NCI-H524 (cell line): ENCODE measurements around the gene GPR156.
"Not testable (repeated sequence)": the region's sequence is repeated elsewhere in the genome, so short reads cannot be mapped to it uniquely, and the experiment has no call there.

Source experiments
- DNase-seq, 2 experiments: peaks; one replicate each; lab custom pipeline; 2025; lab: John Stamatoyannopoulos, UW

GPR156 gene

GRCh38 chr3:120284747-120285507 is at the start of gene GPR156:
GPR156 (minus strand) TSS chr3:120285222; CDS start chr3:120244098, 41,124 bp downstream.
- DNase-seq = no peak

GRCh38 chr3:120332646-120333045 is 47.6 kb upstream of the GPR156 start:
- no peak for DNase-seq

GRCh38 chr3:120331076-120331475 is 46.1 kb upstream of the GPR156 start:
- DNase-seq = no peak

- no peak for DNase-seq
Observed at GRCh38 chr3:120326784-120327183, 41.8 kb upstream of the GPR156 start.

- DNase-seq = no peak
Observed at GRCh38 chr3:120324190-120324589, 39.2 kb upstream of the GPR156 start.

- not testable (repeated sequence) for DNase-seq
Observed at GRCh38 chr3:120323761-120324160, 38.7 kb upstream of the GPR156 start.

- no peak for DNase-seq
Observed at GRCh38 chr3:120311863-120312794, 27.1 kb upstream of the GPR156 start.

- no peak for DNase-seq
Observed at GRCh38 chr3:120306519-120307455, 21.8 kb upstream of the GPR156 start.

- no peak for DNase-seq
Observed at GRCh38 chr3:120304616-120305015, 19.6 kb upstream of the GPR156 start.

GRCh38 chr3:120302361-120302760 is 17.3 kb upstream of the GPR156 start:
- no peak for DNase-seq

GRCh38 chr3:120300971-120301370 is 15.9 kb upstream of the GPR156 start:
- no peak for DNase-seq

- no peak for DNase-seq
Observed at GRCh38 chr3:120299403-120299802, 14.4 kb upstream of the GPR156 start.

GRCh38 chr3:120298996-120299395 is 14.0 kb upstream of the GPR156 start:
- DNase-seq = no peak

- DNase-seq = not testable (repeated sequence)
Observed at GRCh38 chr3:120291552-120291951, 6.5 kb upstream of the GPR156 start.

GRCh38 chr3:120289636-120290035 is 4.6 kb upstream of the GPR156 start:
- DNase-seq = no peak

GRCh38 chr3:120286465-120286864 is 1.4 kb upstream of the GPR156 start:
- DNase-seq = no peak

- DNase-seq = no peak
Observed at GRCh38 chr3:120285508-120285841, 453 bp upstream of the GPR156 start.

GRCh38 chr3:120281261-120281660 is 3.8 kb downstream of the GPR156 start:
- DNase-seq = peak; percentile 71 to 86

GRCh38 chr3:120280566-120280965 is 4.5 kb downstream of the GPR156 start:
- DNase-seq = no peak

- DNase-seq = no peak
Observed at GRCh38 chr3:120280026-120280425, 5.0 kb downstream of the GPR156 start.

- no peak for DNase-seq
Observed at GRCh38 chr3:120276767-120277166, 8.3 kb downstream of the GPR156 start.

- DNase-seq = peak; percentile 67 to 86
Observed at GRCh38 chr3:120275618-120276017, 9.4 kb downstream of the GPR156 start.
